ENCODE data around the gene XPR1.

GRCh38 chr1:180859306-180859705 lies 227.5 kb downstream of the XPR1 start:
- TF ChIP-seq EZH2 (IDR thresholded peaks at IDR 0.05) (no peak), CEBPB (IDR thresholded peaks at IDR 0.05; ENCODE audit: low read depth) (no peak)

Data from HCT116 (cell line).